ENCODE results near the gene LGI4.
A peak's percentile ranks its signal among the peaks of the same experiment; 100 is the strongest.

Gene LGI4

GRCh38 chr19:35110974-35111373, 23.9 kb downstream of the LGI4 start:
- Histone ChIP-seq H3K18ac (ENCODE audit: low read length) (no peak overlapping the region), H3K4me1 (ENCODE audit: control insufficient read depth in 2 of 2, insufficient read depth in 1 of 2, low read depth in 1 of 2, low read length in 2 of 2) (peaks cover 0 to 14% of the 10 kb centered on the region in 2 donors), H3K36me3 (replicated peaks in 1 of 2; ENCODE audit: control insufficient read depth in 2 of 2, insufficient read depth in 2 of 2, low read length in 2 of 2) (no peaks in the 10 kb centered on the region), H2BK5ac (ENCODE audit: low read length) (no peak overlapping the region), H3K79me1 (ENCODE audit: low read depth, low read length) (no peaks in the 10 kb centered on the region), H2BK15ac (ENCODE audit: low read length) (no peak overlapping the region), H2BK120ac (ENCODE audit: low read depth, low read length) (no peak overlapping the region), H3K4ac (ENCODE audit: low read length) (no peak overlapping the region), H2AFZ (ENCODE audit: low read length) (no peak overlapping the region), H3K4me2 (ENCODE audit: insufficient read depth, low read length, poor library complexity, severe bottlenecking) (no peak overlapping the region), H3K27ac (replicated peaks; ENCODE audit: low read length) (no peak overlapping the region), H4K8ac (ENCODE audit: low read depth, low read length) (no peak overlapping the region), H3K4me3 (ENCODE audit: low read length in 2 of 2) (no peak overlapping the region), H3K14ac (ENCODE audit: low read length) (no peak overlapping the region), H3K27me3 (ENCODE audit: control insufficient read depth in 3 of 3, insufficient read depth in 3 of 3, low read depth in 1 of 3, low read length in 3 of 3) (peaks cover 0 to 6% (median 0%) of the 10 kb centered on the region in 3 experiments), H2BK12ac (ENCODE audit: low read length) (no peak overlapping the region), H3K9me3 (replicated peaks in 1 of 2; ENCODE audit: control insufficient read depth in 2 of 2, insufficient read depth in 1 of 2, low read depth in 1 of 2, low read length in 2 of 2) (no peaks in the 10 kb centered on the region), H3K9ac (ENCODE audit: low read depth, low read length, poor library complexity) (no peak overlapping the region), H2AK5ac (ENCODE audit: low read depth, low read length) (no peak overlapping the region), H3K23ac (ENCODE audit: low read depth, low read length, poor library complexity) (no peak overlapping the region), H4K91ac (ENCODE audit: low read depth, low read length, poor library complexity) (no peak overlapping the region)
- no peak for DNase-seq (ENCODE audit: low spot score)
- WGBS, 2 donors (ENCODE audit: extremely low coverage in 2 of 2, insufficient read length in 2 of 2, insufficient replicate concordance in 1 of 2), result no CpG with 5 or more reads among the region's 9 CpGs

- Histone ChIP-seq H2BK12ac (ENCODE audit: low read length) (no peak overlapping the region), H3K23ac (ENCODE audit: low read depth, low read length, poor library complexity) (no peak overlapping the region), H2BK15ac (ENCODE audit: low read length) (no peak overlapping the region), H4K91ac (ENCODE audit: low read depth, low read length, poor library complexity) (no peak overlapping the region), H3K9ac (ENCODE audit: low read depth, low read length, poor library complexity) (no peak overlapping the region), H3K4me2 (ENCODE audit: insufficient read depth, low read length, poor library complexity, severe bottlenecking) (no peak overlapping the region), H4K8ac (ENCODE audit: low read depth, low read length) (no peak overlapping the region), H3K9me3 (replicated peaks in 1 of 2; ENCODE audit: control insufficient read depth in 2 of 2, insufficient read depth in 1 of 2, low read depth in 1 of 2, low read length in 2 of 2) (no peaks in the 10 kb centered on the region), H3K18ac (ENCODE audit: low read length) (peak overlapping the region; percentile 53), H2BK5ac (ENCODE audit: low read length) (no peak overlapping the region), H2BK120ac (ENCODE audit: low read depth, low read length) (no peak overlapping the region), H3K4me1 (ENCODE audit: control insufficient read depth in 2 of 2, insufficient read depth in 1 of 2, low read depth in 1 of 2, low read length in 2 of 2) (peaks cover 0 to 5% of the 10 kb centered on the region in 2 donors), H3K36me3 (replicated peaks in 1 of 2; ENCODE audit: control insufficient read depth in 2 of 2, insufficient read depth in 2 of 2, low read length in 2 of 2) (no peaks in the 10 kb centered on the region), H3K4me3 (ENCODE audit: low read length in 2 of 2) (no peak overlapping the region), H2AK5ac (ENCODE audit: low read depth, low read length) (no peak overlapping the region), H3K4ac (ENCODE audit: low read length) (no peak overlapping the region), H3K14ac (ENCODE audit: low read length) (no peak overlapping the region), H2AFZ (ENCODE audit: low read length) (no peak overlapping the region), H3K27me3 (ENCODE audit: control insufficient read depth in 3 of 3, insufficient read depth in 3 of 3, low read depth in 1 of 3, low read length in 3 of 3) (peaks cover 0 to 6% (median 0%) of the 10 kb centered on the region in 3 experiments), H3K79me1 (ENCODE audit: low read depth, low read length) (no peaks in the 10 kb centered on the region), H3K27ac (replicated peaks; ENCODE audit: low read length) (no peak overlapping the region)
- no peak for DNase-seq (ENCODE audit: low spot score)
- no CpG with 5 or more reads among the region's 22 CpGs for WGBS, 2 donors (ENCODE audit: extremely low coverage in 2 of 2, insufficient read length in 2 of 2, insufficient replicate concordance in 1 of 2)
These were observed 25.3 kb downstream of the LGI4 start for GRCh38 chr19:35109395-35110112.

GRCh38 chr19:35108730-35109129, 26.1 kb downstream of the LGI4 start:
- Histone ChIP-seq H3K4me3 (ENCODE audit: low read length in 2 of 2) (no peak overlapping the region), H4K8ac (ENCODE audit: low read depth, low read length) (no peak overlapping the region), H2BK5ac (ENCODE audit: low read length) (no peak overlapping the region), H2AFZ (ENCODE audit: low read length) (no peak overlapping the region), H3K18ac (ENCODE audit: low read length) (peak overlapping the region; percentile 87), H3K4me2 (ENCODE audit: insufficient read depth, low read length, poor library complexity, severe bottlenecking) (no peak overlapping the region), H4K91ac (ENCODE audit: low read depth, low read length, poor library complexity) (no peak overlapping the region), H3K9ac (ENCODE audit: low read depth, low read length, poor library complexity) (no peak overlapping the region), H3K23ac (ENCODE audit: low read depth, low read length, poor library complexity) (peak overlapping the region; percentile 75), H2BK12ac (ENCODE audit: low read length) (peak overlapping the region; percentile 99), H2BK15ac (ENCODE audit: low read length) (peak overlapping the region; percentile 69), H3K36me3 (replicated peaks in 1 of 2; ENCODE audit: control insufficient read depth in 2 of 2, insufficient read depth in 2 of 2, low read length in 2 of 2) (no peaks in the 10 kb centered on the region), H3K27me3 (ENCODE audit: control insufficient read depth in 3 of 3, insufficient read depth in 3 of 3, low read depth in 1 of 3, low read length in 3 of 3) (peaks cover 0 to 6% (median 0%) of the 10 kb centered on the region in 3 experiments), H3K27ac (replicated peaks; ENCODE audit: low read length) (no peak overlapping the region), H3K14ac (ENCODE audit: low read length) (no peak overlapping the region), H2AK5ac (ENCODE audit: low read depth, low read length) (peak overlapping the region; percentile 92), H3K9me3 (replicated peaks in 1 of 2; ENCODE audit: control insufficient read depth in 2 of 2, insufficient read depth in 1 of 2, low read depth in 1 of 2, low read length in 2 of 2) (no peaks in the 10 kb centered on the region), H2BK120ac (ENCODE audit: low read depth, low read length) (peak overlapping the region; percentile 97), H3K4me1 (ENCODE audit: control insufficient read depth in 2 of 2, insufficient read depth in 1 of 2, low read depth in 1 of 2, low read length in 2 of 2) (peaks cover 0 to 5% of the 10 kb centered on the region in 2 donors), H3K4ac (ENCODE audit: low read length) (peak overlapping the region; percentile 56), H3K79me1 (ENCODE audit: low read depth, low read length) (no peaks in the 10 kb centered on the region)
- no CpG with 5 or more reads among the region's 11 CpGs for WGBS, 2 donors (ENCODE audit: extremely low coverage in 2 of 2, insufficient read length in 2 of 2, insufficient replicate concordance in 1 of 2)
- no peak for DNase-seq (ENCODE audit: low spot score)

GRCh38 chr19:35107545-35107944, 27.3 kb downstream of the LGI4 start:
- Histone ChIP-seq H4K91ac (ENCODE audit: low read depth, low read length, poor library complexity) (no peak overlapping the region), H3K14ac (ENCODE audit: low read length) (no peak overlapping the region), H3K18ac (ENCODE audit: low read length) (no peak overlapping the region), H3K27me3 (ENCODE audit: control insufficient read depth in 3 of 3, insufficient read depth in 3 of 3, low read depth in 1 of 3, low read length in 3 of 3) (peaks cover 0 to 6% (median 0%) of the 10 kb centered on the region in 3 experiments), H2AK5ac (ENCODE audit: low read depth, low read length) (no peak overlapping the region), H3K4ac (ENCODE audit: low read length) (no peak overlapping the region), H3K79me1 (ENCODE audit: low read depth, low read length) (no peaks in the 10 kb centered on the region), H3K36me3 (replicated peaks in 1 of 2; ENCODE audit: control insufficient read depth in 2 of 2, insufficient read depth in 2 of 2, low read length in 2 of 2) (no peaks in the 10 kb centered on the region), H2BK12ac (ENCODE audit: low read length) (no peak overlapping the region), H4K8ac (ENCODE audit: low read depth, low read length) (peak overlapping the region; percentile 4), H2AFZ (ENCODE audit: low read length) (no peak overlapping the region), H2BK120ac (ENCODE audit: low read depth, low read length) (no peak overlapping the region), H2BK15ac (ENCODE audit: low read length) (no peak overlapping the region), H3K9me3 (replicated peaks in 1 of 2; ENCODE audit: control insufficient read depth in 2 of 2, insufficient read depth in 1 of 2, low read depth in 1 of 2, low read length in 2 of 2) (no peaks in the 10 kb centered on the region), H3K27ac (replicated peaks; ENCODE audit: low read length) (no peak overlapping the region), H3K23ac (ENCODE audit: low read depth, low read length, poor library complexity) (no peak overlapping the region), H3K4me1 (ENCODE audit: control insufficient read depth in 2 of 2, insufficient read depth in 1 of 2, low read depth in 1 of 2, low read length in 2 of 2) (peaks cover 0 to 5% of the 10 kb centered on the region in 2 donors), H3K4me2 (ENCODE audit: insufficient read depth, low read length, poor library complexity, severe bottlenecking) (no peak overlapping the region), H2BK5ac (ENCODE audit: low read length) (no peak overlapping the region), H3K9ac (ENCODE audit: low read depth, low read length, poor library complexity) (no peak overlapping the region), H3K4me3 (ENCODE audit: low read length in 2 of 2) (no peak overlapping the region)
- WGBS, 2 donors (ENCODE audit: extremely low coverage in 2 of 2, insufficient read length in 2 of 2, insufficient replicate concordance in 1 of 2), result no CpG with 5 or more reads among the region's 5 CpGs
- DNase-seq (ENCODE audit: low spot score), result no peak
